ENCODE results near the gene FBXO40.

DNA sequence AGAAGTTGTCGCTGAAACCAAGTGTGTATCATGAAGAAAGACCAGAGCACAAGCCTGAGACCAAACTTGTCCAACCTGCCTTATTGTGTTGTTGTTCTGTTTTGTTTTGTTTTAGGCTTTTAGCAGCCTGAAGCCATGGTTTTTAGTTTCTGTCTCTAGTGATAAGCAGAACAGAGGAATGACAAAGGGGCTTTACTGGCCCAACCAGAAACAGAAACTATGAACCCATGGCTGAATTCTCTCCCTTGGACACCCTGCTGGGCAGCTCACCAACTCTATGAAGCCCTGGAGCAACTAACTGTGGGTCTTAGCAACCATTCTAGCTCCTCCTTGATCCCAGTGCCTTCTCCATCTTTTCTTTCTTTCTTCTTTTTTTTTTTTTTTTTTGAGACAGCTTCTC, 37.2 kb downstream of the FBXO40 start:
- TF ChIP-seq EZH2 (IDR thresholded peaks at IDR 0.05; ENCODE audit: borderline replicate concordance, insufficient read depth, low read depth, low read length, poor library complexity, severe bottlenecking) (no peak), CTCF (IDR thresholded peaks at IDR 0.05) (no peak)
